ENCODE results near the gene SMIM44.
"Not testable (repeated sequence)": the region's sequence is repeated elsewhere in the genome, so short reads cannot be mapped to it uniquely, and the experiment has no call there.

Gene SMIM44

GRCh38 chr19:3450796-3451411 lies 32.3 kb downstream of the SMIM44 start:
- H3K4me3 ChIP-seq: no peak overlapping the region
- TF ChIP-seq EZH2 (IDR thresholded peaks at IDR 0.05): no peak
- no peak for TF ChIP-seq POLR2AphosphoS5 (IDR thresholded peaks at IDR 0.05; ENCODE audit: borderline replicate concordance, low read depth, low read length)
- no peak for TF ChIP-seq FOXP2 (optimal IDR thresholded peaks at IDR 0.05; ENCODE audit: control extremely low read depth, extremely low read length, insufficient read depth)
- H3K9me3 ChIP-seq (ENCODE audit: low read depth, low read length): no peaks in the 10 kb centered on the region
- H3K36me3 ChIP-seq (ENCODE audit: insufficient read depth, low read length): peaks cover 60% of the 10 kb centered on the region
- H3K27ac ChIP-seq: no peak overlapping the region
- H3K9ac ChIP-seq (ENCODE audit: insufficient read length): no peak overlapping the region
- DNase-seq (ENCODE audit: low read depth, low spot score): no peak

- Histone ChIP-seq H3K9me3 (ENCODE audit: low read depth, low read length) (no peaks in the 10 kb centered on the region), H3K9ac (ENCODE audit: insufficient read length) (no peak overlapping the region), H3K4me3 (no peak overlapping the region), H3K27ac (no peak overlapping the region), H3K36me3 (ENCODE audit: insufficient read depth, low read length) (peaks cover 59% of the 10 kb centered on the region)
- DNase-seq (ENCODE audit: low read depth, low spot score): no peak
- TF ChIP-seq FOXP2 (optimal IDR thresholded peaks at IDR 0.05; ENCODE audit: control extremely low read depth, extremely low read length, insufficient read depth): no peak
- no peak for TF ChIP-seq POLR2AphosphoS5 (IDR thresholded peaks at IDR 0.05; ENCODE audit: borderline replicate concordance, low read depth, low read length)
Measured at GRCh38 chr19:3448616-3449334, 34.5 kb downstream of the SMIM44 start.

GRCh38 chr19:3446657-3447056 lies 36.6 kb downstream of the SMIM44 start:
- peaks cover 52% of the 10 kb centered on the region for H3K36me3 ChIP-seq (ENCODE audit: insufficient read depth, low read length)
- not testable (repeated sequence) for H3K4me3 ChIP-seq; DNase-seq (ENCODE audit: low read depth, low spot score); H3K9me3 ChIP-seq (ENCODE audit: low read depth, low read length); H3K9ac ChIP-seq (ENCODE audit: insufficient read length); H3K27ac ChIP-seq

- H3K36me3 ChIP-seq (ENCODE audit: insufficient read depth, low read length): peaks cover 44% of the 10 kb centered on the region; the same call in 1 of the 2 replicates
- TF ChIP-seq POLR2AphosphoS5 (IDR thresholded peaks at IDR 0.05; ENCODE audit: borderline replicate concordance, low read depth, low read length): no peak
- no peak for TF ChIP-seq FOXP2 (optimal IDR thresholded peaks at IDR 0.05; ENCODE audit: control extremely low read depth, extremely low read length, insufficient read depth)
- no peak for TF ChIP-seq EZH2 (IDR thresholded peaks at IDR 0.05)
- H3K9ac ChIP-seq (ENCODE audit: insufficient read length): no peak overlapping the region
- DNase-seq (ENCODE audit: low read depth, low spot score): no peak
- H3K4me3 ChIP-seq: no peak overlapping the region
- H3K9me3 ChIP-seq (ENCODE audit: low read depth, low read length): no peaks in the 10 kb centered on the region
- H3K27ac ChIP-seq: no peak overlapping the region
Measured at GRCh38 chr19:3444695-3445234, 38.5 kb downstream of the SMIM44 start.

- no peak for DNase-seq (ENCODE audit: low read depth, low spot score)
- Histone ChIP-seq H3K36me3 (ENCODE audit: insufficient read depth, low read length) (peaks cover 41% of the 10 kb centered on the region; the same call in 1 of the 2 replicates), H3K9me3 (ENCODE audit: low read depth, low read length) (no peaks in the 10 kb centered on the region), H3K4me3 (no peak overlapping the region), H3K9ac (ENCODE audit: insufficient read length) (no peak overlapping the region), H3K27ac (no peak overlapping the region)
- TF ChIP-seq EZH2 (IDR thresholded peaks at IDR 0.05) (no peak), FOXP2 (optimal IDR thresholded peaks at IDR 0.05; ENCODE audit: control extremely low read depth, extremely low read length, insufficient read depth) (no peak), POLR2AphosphoS5 (IDR thresholded peaks at IDR 0.05; ENCODE audit: borderline replicate concordance, low read depth, low read length) (no peak)
Measured at GRCh38 chr19:3443840-3444694, 39.2 kb downstream of the SMIM44 start.

- H3K27ac ChIP-seq: no peak overlapping the region
- no peaks in the 10 kb centered on the region for H3K9me3 ChIP-seq (ENCODE audit: low read depth, low read length)
- TF ChIP-seq POLR2AphosphoS5 (IDR thresholded peaks at IDR 0.05; ENCODE audit: borderline replicate concordance, low read depth, low read length) (no peak), EZH2 (IDR thresholded peaks at IDR 0.05) (no peak), FOXP2 (optimal IDR thresholded peaks at IDR 0.05; ENCODE audit: control extremely low read depth, extremely low read length, insufficient read depth) (no peak)
- H3K36me3 ChIP-seq (ENCODE audit: insufficient read depth, low read length): peaks cover 45% of the 10 kb centered on the region
- no peak overlapping the region for H3K4me3 ChIP-seq
- H3K9ac ChIP-seq (ENCODE audit: insufficient read length): no peak overlapping the region
- DNase-seq (ENCODE audit: low read depth, low spot score): no peak
Measured at GRCh38 chr19:3442487-3443071, 40.7 kb downstream of the SMIM44 start.

- Histone ChIP-seq H3K9ac (ENCODE audit: insufficient read length) (no peak overlapping the region), H3K9me3 (ENCODE audit: low read depth, low read length) (no peaks in the 10 kb centered on the region), H3K27ac (no peak overlapping the region), H3K36me3 (ENCODE audit: insufficient read depth, low read length) (peaks cover 49% of the 10 kb centered on the region), H3K4me3 (no peak overlapping the region)
- DNase-seq (ENCODE audit: low read depth, low spot score): no peak
- TF ChIP-seq FOXP2 (optimal IDR thresholded peaks at IDR 0.05; ENCODE audit: control extremely low read depth, extremely low read length, insufficient read depth) (no peak), EZH2 (IDR thresholded peaks at IDR 0.05) (no peak), POLR2AphosphoS5 (IDR thresholded peaks at IDR 0.05; ENCODE audit: borderline replicate concordance, low read depth, low read length) (no peak)
Measured at GRCh38 chr19:3441986-3442329, 41.3 kb downstream of the SMIM44 start.
